GM19193 (cell line): Measurements from ENCODE around the gene TRAF2.

Source experiments
- POLR2A ChIP-seq: IDR thresholded peaks from 4 replicates; pipeline ENCODE4 v1.6.1; 2011; ENCODE audit not compliant: insufficient read depth, insufficient read length; ENCODE audit errors: extremely low read depth

TRAF2 gene

GRCh38 chr9:136954270-136955083 is 68.2 kb downstream of the TRAF2 start:
- TF ChIP-seq POLR2A: no peak

- no peak for TF ChIP-seq POLR2A
These were observed 69.1 kb downstream of the TRAF2 start for GRCh38 chr9:136955202-136955942.

- TF ChIP-seq POLR2A: no peak
These were observed 69.6 kb downstream of the TRAF2 start for GRCh38 chr9:136955943-136956335.

- no peak for TF ChIP-seq POLR2A
These were observed 70.3 kb downstream of the TRAF2 start for GRCh38 chr9:136956604-136957003.

- TF ChIP-seq POLR2A: no peak
These were observed 71.1 kb downstream of the TRAF2 start for GRCh38 chr9:136957461-136957860.

GRCh38 chr9:136957901-136958300 is 71.6 kb downstream of the TRAF2 start:
- no peak for TF ChIP-seq POLR2A

- TF ChIP-seq POLR2A: no peak
These were observed 72.2 kb downstream of the TRAF2 start for GRCh38 chr9:136958473-136958872.

- no peak for TF ChIP-seq POLR2A
These were observed 72.9 kb downstream of the TRAF2 start for GRCh38 chr9:136958898-136959850.

GRCh38 chr9:136960212-136960937 is 74.1 kb downstream of the TRAF2 start:
- TF ChIP-seq POLR2A: no peak

GRCh38 chr9:136960938-136961275 is 74.6 kb downstream of the TRAF2 start:
- TF ChIP-seq POLR2A: no peak

GRCh38 chr9:136961279-136962065 is 75.2 kb downstream of the TRAF2 start:
- TF ChIP-seq POLR2A: no peak

GRCh38 chr9:136962163-136962562 is 75.8 kb downstream of the TRAF2 start:
- TF ChIP-seq POLR2A: no peak

GRCh38 chr9:136962701-136963248 is 76.5 kb downstream of the TRAF2 start:
- TF ChIP-seq POLR2A: no peak
